GM18498 (cell line): ENCODE measurements around the gene ANAPC5.
"Not testable (repeated sequence)": the region's sequence is repeated elsewhere in the genome, so short reads cannot be mapped to it uniquely, and the experiment has no call there.

Source experiments
- ATAC-seq: cut with Tn5 transposase; IDR thresholded peaks from one replicate; pipeline ENCODE4 v1.9.1; 2021; ENCODE audit warnings: mild to moderate bottlenecking, moderate library complexity; ENCODE audit not compliant: unreplicated experiment

The ANAPC5 gene

DNA sequence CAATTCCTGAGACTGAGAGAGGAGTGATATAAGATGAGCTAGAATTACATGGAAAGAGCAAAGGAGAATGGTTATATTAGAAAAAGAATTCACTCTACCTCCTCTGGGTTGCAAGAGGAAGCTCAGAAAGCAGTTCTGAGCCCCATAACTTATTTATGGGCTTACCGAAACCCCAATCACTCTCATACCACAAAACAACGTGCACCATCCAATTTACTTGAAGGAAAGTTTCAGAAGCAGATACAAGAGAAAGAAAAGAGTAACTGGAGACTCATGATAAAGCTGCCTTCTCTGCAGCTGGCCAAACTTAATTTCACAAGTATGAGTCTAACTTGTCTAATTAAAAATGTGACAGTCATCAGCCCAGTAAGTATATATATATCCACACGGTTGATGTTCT is 28.3 kb downstream of the ANAPC5 start:
- no peak for ATAC-seq

GRCh38 chr12:121318121-121318520 is 34.1 kb downstream of the ANAPC5 start:
- ATAC-seq, result no peak

- ATAC-seq, result no peak
Observed at GRCh38 chr12:121314431-121314830, 37.8 kb downstream of the ANAPC5 start.

- not testable (repeated sequence) for ATAC-seq
Observed at GRCh38 chr12:121310231-121310630, 42.0 kb downstream of the ANAPC5 start.

GRCh38 chr12:121307397-121307796 is 44.8 kb downstream of the ANAPC5 start:
- not testable (repeated sequence) for ATAC-seq

GRCh38 chr12:121304306-121304705 is 47.9 kb downstream of the ANAPC5 start:
- no peak for ATAC-seq

GRCh38 chr12:121301876-121302275 is 50.3 kb downstream of the ANAPC5 start:
- ATAC-seq, result no peak

DNA sequence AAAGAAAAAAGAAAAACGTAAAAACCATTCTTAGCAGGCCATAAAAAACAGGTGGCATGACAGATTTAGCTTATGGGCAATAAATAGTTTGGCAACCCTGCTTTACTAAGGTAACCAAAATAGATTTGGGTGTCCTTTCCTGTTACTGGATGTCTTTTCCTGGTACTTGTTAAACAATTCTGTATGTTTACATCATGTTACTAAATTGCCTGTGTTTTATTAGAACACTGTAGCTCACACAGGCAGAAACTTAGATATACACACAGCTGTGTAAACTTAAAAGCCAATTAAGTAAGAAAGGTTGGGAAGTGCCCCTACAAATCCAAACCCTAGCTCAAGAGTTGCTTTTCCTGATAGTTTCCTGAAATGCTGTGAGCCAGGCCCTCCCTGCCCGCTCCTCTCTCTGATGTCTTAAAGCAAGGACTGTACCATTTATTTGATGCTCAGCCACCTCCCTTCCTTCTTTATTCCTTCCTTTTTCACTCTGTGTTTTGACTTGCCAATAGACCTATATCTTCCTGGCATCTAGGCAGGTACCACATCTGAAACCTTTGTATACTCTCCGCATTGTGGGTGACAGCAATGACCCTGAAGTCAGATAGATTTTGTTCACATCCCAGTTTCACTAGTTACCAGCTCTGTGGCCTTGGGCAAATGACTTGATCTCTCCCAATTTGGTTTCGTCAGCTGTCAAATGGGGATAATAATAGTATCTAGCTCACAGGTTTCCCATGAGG is 52.0 kb downstream of the ANAPC5 start:
- ATAC-seq, result no peak

GRCh38 chr12:121299662-121300061 is 52.5 kb downstream of the ANAPC5 start:
- ATAC-seq, result no peak

- not testable (repeated sequence) for ATAC-seq
Observed at GRCh38 chr12:121298411-121298810, 53.8 kb downstream of the ANAPC5 start.

DNA sequence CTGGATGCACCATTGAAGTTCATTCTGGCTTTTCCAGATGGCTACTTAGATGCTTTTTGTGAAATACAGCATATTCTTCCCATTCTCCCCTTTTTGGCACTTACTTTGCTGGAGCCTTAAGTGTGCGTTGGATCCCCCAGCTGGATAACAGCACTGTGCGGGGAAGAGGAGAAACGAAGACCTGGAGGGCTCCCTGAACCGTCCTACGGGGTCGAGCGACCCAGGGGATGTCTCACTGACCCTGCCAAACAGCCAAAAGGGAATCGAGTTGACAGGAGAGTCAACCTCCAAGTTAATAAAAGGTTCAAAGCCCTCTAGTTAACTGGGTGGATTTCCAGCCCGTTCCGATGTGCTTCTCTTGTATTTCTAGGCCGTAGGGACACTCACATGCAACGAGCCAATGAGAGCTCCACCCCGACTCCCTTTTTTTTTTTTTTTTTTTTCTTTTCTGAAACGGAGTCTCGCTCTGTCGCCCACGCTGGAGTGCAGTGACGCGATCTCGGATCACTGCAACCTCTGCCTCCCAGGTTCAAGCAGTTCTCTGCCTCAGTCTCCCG is 54.7 kb downstream of the ANAPC5 start:
- ATAC-seq, result no peak

GRCh38 chr12:121296618-121297434 is 55.4 kb downstream of the ANAPC5 start, which contains the start of gene CAMKK2:
Gene CAMKK2 (minus strand): TSS chr12:121296709. CDS start chr12:121274526, 22,183 bp downstream.
- ATAC-seq, result peak; percentile 71

- peak; percentile 37 for ATAC-seq
Observed at GRCh38 chr12:121295746-121296617, 56.2 kb downstream of the ANAPC5 start.

DNA sequence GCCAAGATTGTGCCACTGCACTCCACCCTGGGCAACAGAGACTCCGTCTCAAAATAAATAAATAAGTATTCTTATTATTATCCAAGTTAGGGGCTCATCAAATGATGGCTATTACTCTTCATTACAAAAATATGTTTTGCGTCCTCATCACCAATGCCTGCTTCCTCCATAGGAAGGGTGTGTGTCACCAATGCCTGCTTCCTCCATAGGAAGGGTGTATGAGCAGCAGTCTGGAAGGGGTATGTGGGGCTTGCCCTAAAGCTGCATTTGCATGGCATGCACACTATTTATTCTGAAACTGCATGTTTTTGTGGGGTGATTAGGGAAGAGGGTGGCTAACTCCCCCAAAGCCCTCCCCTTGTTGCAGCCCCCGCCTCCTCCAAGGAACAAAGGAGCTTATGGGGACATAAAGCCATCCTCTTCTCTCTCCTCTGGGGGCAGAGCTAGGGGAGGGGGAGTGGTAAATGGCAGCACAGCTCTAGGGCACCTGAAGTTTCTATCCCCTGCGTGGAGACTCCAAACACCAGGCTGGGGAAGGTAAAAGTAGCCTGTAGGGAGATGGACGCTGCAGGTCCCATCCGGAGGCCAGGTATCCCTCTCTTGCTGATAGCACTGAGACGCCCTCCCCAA is 57.0 kb downstream of the ANAPC5 start:
- ATAC-seq, result no peak

DNA sequence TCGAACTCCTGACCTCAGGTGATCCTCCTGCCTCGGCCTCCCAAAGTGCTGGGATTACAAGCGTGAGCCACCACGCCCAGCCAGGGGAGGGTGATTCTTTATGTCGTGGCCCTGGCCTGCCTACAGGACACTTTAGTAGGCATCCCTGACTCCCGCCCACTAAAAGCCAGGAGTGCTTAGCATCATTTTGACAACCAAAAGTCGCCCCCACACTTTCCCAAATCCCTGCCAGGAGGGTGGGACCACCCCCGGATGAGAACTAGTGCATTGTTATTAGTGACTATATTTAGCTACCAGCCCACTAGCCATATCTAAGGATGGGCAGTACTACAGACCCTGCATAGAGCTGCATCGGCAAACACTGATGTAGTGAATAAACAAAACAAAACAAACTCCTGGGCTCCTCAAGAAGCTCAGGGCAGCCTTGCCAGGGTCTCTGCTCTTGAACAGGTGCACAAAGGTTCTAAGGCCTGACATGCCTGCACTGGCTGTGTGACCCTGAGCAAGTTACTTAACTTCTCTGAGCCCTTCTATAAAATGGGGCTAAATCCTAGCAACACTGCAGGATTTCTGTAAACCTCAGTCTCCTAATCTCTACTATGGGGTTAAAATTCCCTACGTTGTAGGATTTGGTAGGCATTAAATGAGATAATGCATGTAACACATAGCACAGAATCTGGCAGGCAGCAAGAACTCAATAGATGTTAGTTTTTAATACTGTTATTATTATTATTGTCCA is 57.9 kb downstream of the ANAPC5 start:
- no peak for ATAC-seq

DNA sequence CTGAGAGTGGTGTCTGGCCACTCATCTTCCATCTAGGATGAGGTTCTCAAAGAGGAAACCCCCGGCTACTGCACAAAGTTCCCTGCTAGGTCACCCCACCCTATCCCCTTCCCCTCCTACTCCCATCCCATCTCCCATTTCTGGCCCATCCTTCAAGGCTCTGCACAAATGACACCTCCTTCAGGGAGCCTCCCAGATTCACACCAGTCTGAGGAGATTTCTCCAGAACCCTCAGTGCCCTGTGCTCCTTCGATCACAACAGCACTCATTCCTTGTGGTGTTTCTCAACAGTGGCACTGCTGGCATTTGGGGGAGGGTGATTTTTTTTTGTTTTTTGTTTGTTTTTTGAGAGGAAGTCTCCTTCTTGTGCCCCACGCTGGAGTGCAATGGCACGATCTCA is 58.6 kb downstream of the ANAPC5 start:
- ATAC-seq, result no peak

- ATAC-seq, result no peak
Observed at GRCh38 chr12:121290410-121290809, 61.8 kb downstream of the ANAPC5 start.

GRCh38 chr12:121289962-121290361 is 62.2 kb downstream of the ANAPC5 start:
- ATAC-seq, result no peak

DNA sequence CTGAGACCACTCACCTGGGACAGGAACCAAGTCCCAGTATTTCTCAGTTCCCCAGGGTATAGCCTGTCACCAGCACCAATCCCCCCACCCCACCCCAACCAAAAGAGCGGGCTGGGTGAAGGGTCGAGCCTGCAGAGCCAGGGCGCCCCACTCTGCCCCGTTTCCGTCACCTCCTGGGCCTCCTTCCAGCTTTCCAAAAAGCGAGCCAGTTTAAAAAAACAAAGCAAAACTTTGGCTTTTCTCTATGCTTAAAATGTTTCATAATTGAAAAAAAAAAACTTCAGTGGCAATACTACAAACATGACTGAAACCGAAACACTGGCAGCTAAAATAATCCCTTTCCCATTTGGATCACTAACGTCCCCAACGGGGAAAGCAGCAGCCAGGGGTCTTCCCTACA is 63.2 kb downstream of the ANAPC5 start:
- no peak for ATAC-seq
